ENCODE results near the gene TANGO6. TPM values are rescaled to one million over a fixed set of nuclear protein-coding genes. Genes with fewer than 3 reads are reported as not detected.
"Not testable (repeated sequence)": the region's sequence is repeated elsewhere in the genome, so short reads cannot be mapped to it uniquely, and the experiment has no call there.

The TANGO6 gene
- total RNA-seq, 6 donors from 2014 or later, result 11.7 to 30.4 (median 15.5) TPM

DNA sequence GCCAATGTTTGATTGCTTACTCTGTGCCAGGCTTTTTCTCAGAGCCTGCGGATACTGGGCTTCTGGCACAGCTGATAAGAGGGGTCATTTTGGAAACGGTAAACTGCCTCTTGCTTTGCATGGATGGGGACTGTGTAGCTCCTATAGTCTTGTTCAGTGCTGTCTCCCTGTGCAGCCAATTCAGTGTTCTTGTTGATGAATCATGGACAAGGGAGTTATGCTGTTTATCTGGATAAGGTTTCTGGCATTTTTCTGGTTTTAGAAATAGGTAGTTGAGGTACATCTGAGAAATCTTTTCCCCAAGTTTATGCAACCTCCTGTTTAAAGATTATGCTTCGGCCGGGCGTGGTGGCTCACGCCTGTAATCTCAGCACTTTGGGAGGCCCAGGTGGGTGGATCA lies 16.7 kb upstream of the TANGO6 start:
- H3K9me3 ChIP-seq, result no peaks in the 10 kb centered on the region
- H3K27me3 ChIP-seq, result no peaks in the 10 kb centered on the region
- no peak overlapping the region for H3K4me3 ChIP-seq
- TF ChIP-seq, protein P1, sequence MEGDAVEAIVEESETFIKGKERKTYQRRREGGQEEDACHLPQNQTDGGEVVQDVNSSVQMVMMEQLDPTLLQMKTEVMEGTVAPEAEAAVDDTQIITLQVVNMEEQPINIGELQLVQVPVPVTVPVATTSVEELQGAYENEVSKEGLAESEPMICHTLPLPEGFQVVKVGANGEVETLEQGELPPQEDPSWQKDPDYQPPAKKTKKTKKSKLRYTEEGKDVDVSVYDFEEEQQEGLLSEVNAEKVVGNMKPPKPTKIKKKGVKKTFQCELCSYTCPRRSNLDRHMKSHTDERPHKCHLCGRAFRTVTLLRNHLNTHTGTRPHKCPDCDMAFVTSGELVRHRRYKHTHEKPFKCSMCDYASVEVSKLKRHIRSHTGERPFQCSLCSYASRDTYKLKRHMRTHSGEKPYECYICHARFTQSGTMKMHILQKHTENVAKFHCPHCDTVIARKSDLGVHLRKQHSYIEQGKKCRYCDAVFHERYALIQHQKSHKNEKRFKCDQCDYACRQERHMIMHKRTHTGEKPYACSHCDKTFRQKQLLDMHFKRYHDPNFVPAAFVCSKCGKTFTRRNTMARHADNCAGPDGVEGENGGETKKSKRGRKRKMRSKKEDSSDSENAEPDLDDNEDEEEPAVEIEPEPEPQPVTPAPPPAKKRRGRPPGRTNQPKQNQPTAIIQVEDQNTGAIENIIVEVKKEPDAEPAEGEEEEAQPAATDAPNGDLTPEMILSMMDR (IDR thresholded peaks at IDR 0.05), result no peak
- no peak for TF ChIP-seq POLR2A (IDR thresholded peaks at IDR 0.05)
- TF ChIP-seq EP300 (IDR thresholded peaks at IDR 0.05), result no peak
- TF ChIP-seq POLR2AphosphoS5 (IDR thresholded peaks at IDR 0.05), result no peak
- no peak for DNase-seq
- no peak overlapping the region for H3K27ac ChIP-seq
- ATAC-seq (ENCODE audit: low FRiP score in 2 of 2), result no peak
- peaks cover 0 to 17% (median 8%) of the 10 kb centered on the region in 4 donors for H3K36me3 ChIP-seq
- WGBS, 2 donors, result 86 to 87% methylated on average over 6 of the region's 6 CpGs
- H3K4me1 ChIP-seq, result no peaks in the 10 kb centered on the region

DNA sequence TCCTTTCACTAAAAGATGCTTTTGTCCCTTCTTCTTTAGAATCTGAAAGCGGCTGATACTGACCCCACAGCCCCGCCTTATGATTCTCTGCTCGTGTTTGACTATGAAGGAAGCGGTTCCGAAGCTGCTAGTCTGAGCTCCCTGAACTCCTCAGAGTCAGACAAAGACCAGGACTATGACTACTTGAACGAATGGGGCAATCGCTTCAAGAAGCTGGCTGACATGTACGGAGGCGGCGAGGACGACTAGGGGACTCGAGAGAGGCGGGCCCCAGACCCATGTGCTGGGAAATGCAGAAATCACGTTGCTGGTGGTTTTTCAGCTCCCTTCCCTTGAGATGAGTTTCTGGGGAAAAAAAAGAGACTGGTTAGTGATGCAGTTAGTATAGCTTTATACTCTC lies 10.1 kb upstream of the TANGO6 start:
- peaks cover 0 to 7% (median 4%) of the 10 kb centered on the region in 4 donors for H3K36me3 ChIP-seq
- DNase-seq (no peak), ATAC-seq (ENCODE audit: low FRiP score in 2 of 2) (no peak)
- no peaks in the 10 kb centered on the region for H3K27me3 ChIP-seq
- H3K4me1 ChIP-seq, result peaks cover 0 to 6% (median 0%) of the 10 kb centered on the region in 4 donors
- TF ChIP-seq EP300 (IDR thresholded peaks at IDR 0.05) (no peak), POLR2A (IDR thresholded peaks at IDR 0.05) (no peak), POLR2AphosphoS5 (IDR thresholded peaks at IDR 0.05) (no peak)
- TF ChIP-seq, protein P1 (IDR thresholded peaks at IDR 0.05), result no peak
- 83 to 86% methylated on average over 14 of the region's 14 CpGs for WGBS, 2 donors
- no peak overlapping the region for H3K27ac ChIP-seq
- H3K4me3 ChIP-seq, result no peak overlapping the region
- no peaks in the 10 kb centered on the region for H3K9me3 ChIP-seq

DNA sequence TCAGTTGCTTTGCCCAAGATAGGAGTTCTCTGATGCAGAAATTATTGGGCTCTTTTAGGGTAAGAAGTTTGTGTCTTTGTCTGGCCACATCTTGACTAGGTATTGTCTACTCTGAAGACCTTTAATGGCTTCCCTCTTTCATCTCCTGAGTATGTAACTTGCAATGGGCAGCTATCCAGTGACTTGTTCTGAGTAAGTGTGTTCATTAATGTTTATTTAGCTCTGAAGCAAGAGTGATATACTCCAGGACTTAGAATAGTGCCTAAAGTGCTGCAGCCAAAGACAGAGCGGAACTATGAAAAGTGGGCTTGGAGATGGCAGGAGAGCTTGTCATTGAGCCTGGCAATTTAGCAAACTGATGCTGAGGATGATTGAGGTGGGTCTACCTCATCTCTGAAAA lies 8.8 kb upstream of the TANGO6 start:
- no peak overlapping the region for H3K27ac ChIP-seq
- TF ChIP-seq POLR2AphosphoS5 (IDR thresholded peaks at IDR 0.05) (no peak), EP300 (IDR thresholded peaks at IDR 0.05) (no peak), POLR2A (IDR thresholded peaks at IDR 0.05) (no peak)
- TF ChIP-seq, protein P1 (IDR thresholded peaks at IDR 0.05), result no peak
- H3K9me3 ChIP-seq, result no peaks in the 10 kb centered on the region
- 67 to 81% methylated on average over 1 of the region's 1 CpG for WGBS, 2 donors
- H3K4me1 ChIP-seq, result peaks cover 0 to 6% (median 0%) of the 10 kb centered on the region in 4 donors
- DNase-seq (no peak), ATAC-seq (ENCODE audit: low FRiP score in 2 of 2) (no peak)
- no peak overlapping the region for H3K4me3 ChIP-seq
- H3K27me3 ChIP-seq, result no peaks in the 10 kb centered on the region
- peaks cover 0 to 7% (median 0%) of the 10 kb centered on the region in 4 donors for H3K36me3 ChIP-seq

DNA sequence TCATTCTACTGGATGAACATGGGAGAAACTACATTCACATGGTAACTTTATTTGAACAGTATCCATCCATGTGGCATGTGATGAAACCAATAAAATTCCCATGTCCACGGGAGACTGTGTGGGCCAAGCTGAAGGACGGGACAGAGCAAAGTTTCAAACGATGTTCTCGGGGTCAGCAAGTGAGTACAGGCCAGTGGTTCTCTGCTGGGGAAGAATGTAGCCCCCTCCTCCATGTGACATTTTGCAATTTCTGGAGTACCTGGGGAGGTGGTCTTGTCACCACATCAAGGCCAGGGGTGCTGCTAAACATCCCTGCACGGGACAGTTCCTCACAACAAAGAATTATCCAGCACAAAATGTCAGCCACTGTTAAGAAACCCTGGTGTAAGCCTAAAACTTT lies 7.4 kb upstream of the TANGO6 start:
- ATAC-seq (ENCODE audit: low FRiP score in 2 of 2), result no peak
- Histone ChIP-seq H3K9me3 (no peaks in the 10 kb centered on the region), H3K36me3 (no peaks in the 10 kb centered on the region), H3K4me1 (peaks cover 0 to 6% (median 0%) of the 10 kb centered on the region in 4 donors), H3K27ac (no peak overlapping the region), H3K27me3 (no peaks in the 10 kb centered on the region), H3K4me3 (no peak overlapping the region)
- WGBS, 2 donors, result 83 to 89% methylated on average over 5 of the region's 5 CpGs
- no peak for TF ChIP-seq EP300 (IDR thresholded peaks at IDR 0.05)
- TF ChIP-seq, protein P1 (IDR thresholded peaks at IDR 0.05), result no peak
- no peak for TF ChIP-seq POLR2AphosphoS5 (IDR thresholded peaks at IDR 0.05)
- no peak for TF ChIP-seq POLR2A (IDR thresholded peaks at IDR 0.05)
- DNase-seq, result no peak

DNA sequence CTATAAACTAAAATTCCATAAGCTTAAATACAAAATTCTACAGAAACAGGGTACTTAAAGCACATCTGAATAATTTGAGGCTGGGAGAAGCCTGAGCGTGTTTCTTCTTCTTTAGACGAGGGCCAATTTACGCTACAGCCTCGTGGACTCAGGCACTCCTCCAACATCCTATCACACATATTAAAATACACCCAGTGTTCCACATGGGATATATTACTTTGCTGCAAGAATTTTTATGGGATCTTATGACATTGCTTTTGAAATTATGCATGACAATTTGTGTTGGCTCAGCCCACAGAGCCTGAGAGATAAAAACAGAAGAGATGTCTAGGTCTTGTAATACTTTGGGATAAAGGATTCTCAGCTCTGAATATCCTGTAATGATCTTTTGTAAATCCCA lies 3.5 kb upstream of the TANGO6 start:
- ATAC-seq (ENCODE audit: low FRiP score in 2 of 2) (no peak), DNase-seq (no peak)
- Histone ChIP-seq H3K4me3 (no peak overlapping the region), H3K4me1 (peaks cover 7 to 13% (median 11%) of the 10 kb centered on the region in 4 donors), H3K27ac (no peak overlapping the region), H3K27me3 (no peaks in the 10 kb centered on the region), H3K36me3 (no peaks in the 10 kb centered on the region), H3K9me3 (no peaks in the 10 kb centered on the region)
- WGBS, 2 donors, result 67 to 88% methylated on average over 4 of the region's 4 CpGs
- TF ChIP-seq POLR2AphosphoS5 (IDR thresholded peaks at IDR 0.05) (no peak), POLR2A (IDR thresholded peaks at IDR 0.05) (no peak), EP300 (IDR thresholded peaks at IDR 0.05) (no peak)
- TF ChIP-seq, protein P1 (IDR thresholded peaks at IDR 0.05), result no peak

DNA sequence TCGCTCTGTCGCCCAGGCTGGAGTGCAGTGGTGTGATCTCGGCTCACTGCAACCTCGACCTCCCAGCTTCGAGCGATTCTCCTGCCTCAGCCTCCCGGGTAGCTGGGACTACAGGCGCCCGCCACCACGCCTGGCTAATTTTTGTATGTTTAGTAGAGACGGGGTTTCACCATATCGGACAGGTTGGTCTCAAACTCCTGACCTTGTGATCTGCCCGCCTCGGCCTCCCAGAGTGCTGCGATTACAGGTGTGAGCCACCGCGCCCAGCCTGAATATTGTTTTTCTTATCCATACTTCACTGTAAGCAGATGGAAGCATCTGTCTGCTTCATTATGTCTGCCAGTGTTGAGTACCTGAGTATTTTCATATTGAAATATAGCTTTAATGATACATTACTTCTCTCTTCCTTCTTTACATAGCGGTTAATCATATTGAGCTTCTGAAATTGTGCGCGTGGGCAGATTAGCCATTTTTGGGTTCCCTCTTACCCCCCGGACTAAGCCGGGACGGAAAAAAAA lies 308 bp upstream of the TANGO6 start:
- not testable (repeated sequence) for H3K9me3 ChIP-seq; ATAC-seq (ENCODE audit: low FRiP score in 2 of 2); DNase-seq; H3K36me3 ChIP-seq; H3K27me3 ChIP-seq
- Histone ChIP-seq H3K4me1 (peaks cover 9 to 22% (median 15%) of the 10 kb centered on the region in 4 donors), H3K4me3 (peak overlapping the region; percentile 67 to 89 (median 82)), H3K27ac (peak overlapping the region; percentile 79 to 93 (median 88))
- WGBS, 2 donors, result 55 to 58% methylated on average over 23 of the region's 23 CpGs

Data from upper lobe of left lung (tissue), 6 donors.